HG03135 (cell line): ENCODE results near the gene TMEM17.

Experiments
- ATAC-seq: cut with Tn5 transposase; IDR thresholded peaks from one replicate; pipeline ENCODE4 v1.9.1; 2021; ENCODE audit warnings: mild to moderate bottlenecking, moderate library complexity; ENCODE audit not compliant: unreplicated experiment

The TMEM17 gene

DNA sequence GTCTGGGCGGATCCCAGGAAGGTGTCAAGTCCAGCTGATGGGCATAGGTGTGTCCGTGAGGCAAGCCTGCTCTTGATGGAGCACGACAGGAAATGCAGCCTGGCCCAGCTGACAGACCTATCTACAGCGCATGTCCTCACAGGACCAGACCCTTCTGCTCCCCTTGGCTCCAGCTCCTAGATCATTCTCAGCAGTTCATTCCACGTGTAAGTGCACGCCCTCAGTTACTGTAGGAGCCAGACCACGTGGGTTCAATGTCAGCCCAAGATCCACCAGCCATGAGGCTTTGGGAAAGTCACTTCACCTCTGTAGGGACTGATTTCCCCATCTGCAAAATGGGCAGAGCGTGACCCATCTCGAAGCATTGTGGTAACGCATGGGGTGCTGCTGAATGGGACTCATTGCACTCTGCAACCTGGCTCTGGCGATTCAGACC is 47.8 kb downstream of the TMEM17 start:
- no peak for ATAC-seq

DNA sequence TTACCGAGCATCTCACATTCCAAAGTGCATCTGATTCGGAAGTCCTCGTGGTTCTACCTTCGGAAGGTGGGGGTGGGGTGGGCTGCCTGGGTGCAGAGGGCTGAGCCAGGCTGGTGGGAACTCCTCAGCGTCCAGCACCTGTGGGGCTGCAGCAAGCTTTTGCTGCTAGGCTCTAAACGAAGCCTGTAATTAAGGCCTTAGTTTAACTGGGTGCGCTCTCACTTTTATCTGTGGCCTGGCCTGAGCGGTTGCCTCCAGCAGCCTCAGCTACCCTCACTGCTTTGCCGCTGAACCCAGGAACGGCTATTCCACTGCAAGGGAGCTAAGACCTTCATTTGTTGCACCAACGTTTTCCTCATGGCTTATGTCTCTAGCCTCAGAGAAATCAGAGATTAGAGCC is 48.4 kb downstream of the TMEM17 start:
- no peak for ATAC-seq

DNA sequence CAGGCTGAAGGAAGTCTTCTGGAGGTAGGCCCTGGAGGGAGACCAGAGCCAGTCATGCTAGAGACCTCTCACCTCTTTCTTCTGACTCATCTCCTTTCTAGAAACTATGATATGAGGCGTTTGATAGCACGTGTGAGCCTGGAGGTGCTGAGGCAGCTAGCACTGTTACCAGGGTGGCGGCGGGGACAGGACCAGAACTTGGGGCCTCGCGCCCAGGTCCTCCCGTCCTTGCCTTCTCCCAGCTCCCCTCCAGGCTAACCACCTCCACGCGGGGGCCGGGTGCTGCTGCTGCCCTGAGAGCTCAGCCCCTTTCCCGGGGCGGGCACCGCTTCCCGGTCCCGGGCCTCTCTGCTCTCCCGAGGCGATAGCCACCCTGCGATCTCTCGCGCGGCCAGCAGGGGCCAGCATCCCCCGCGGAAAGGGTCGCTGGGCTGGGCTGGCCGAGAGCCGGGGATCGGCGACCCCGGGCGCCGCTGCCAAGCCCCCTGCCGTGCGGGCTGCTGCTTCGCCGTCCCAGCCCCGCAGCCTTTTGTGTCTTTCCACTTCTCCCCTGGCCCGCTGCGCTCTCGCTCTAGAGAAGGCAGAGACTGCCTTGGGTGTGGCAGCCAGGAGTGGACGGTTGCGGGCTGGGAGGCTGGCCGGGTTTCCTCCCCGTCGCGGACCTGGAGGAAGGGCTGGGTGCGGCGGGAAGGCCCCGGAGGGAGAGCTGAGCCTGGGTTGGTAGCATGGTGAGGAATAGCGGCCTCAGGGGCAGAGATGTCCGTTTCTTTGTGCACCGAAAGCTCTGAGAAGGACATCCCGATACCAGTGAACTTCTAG is 49.1 kb downstream of the TMEM17 start:
- ATAC-seq, result peak; percentile 69

DNA sequence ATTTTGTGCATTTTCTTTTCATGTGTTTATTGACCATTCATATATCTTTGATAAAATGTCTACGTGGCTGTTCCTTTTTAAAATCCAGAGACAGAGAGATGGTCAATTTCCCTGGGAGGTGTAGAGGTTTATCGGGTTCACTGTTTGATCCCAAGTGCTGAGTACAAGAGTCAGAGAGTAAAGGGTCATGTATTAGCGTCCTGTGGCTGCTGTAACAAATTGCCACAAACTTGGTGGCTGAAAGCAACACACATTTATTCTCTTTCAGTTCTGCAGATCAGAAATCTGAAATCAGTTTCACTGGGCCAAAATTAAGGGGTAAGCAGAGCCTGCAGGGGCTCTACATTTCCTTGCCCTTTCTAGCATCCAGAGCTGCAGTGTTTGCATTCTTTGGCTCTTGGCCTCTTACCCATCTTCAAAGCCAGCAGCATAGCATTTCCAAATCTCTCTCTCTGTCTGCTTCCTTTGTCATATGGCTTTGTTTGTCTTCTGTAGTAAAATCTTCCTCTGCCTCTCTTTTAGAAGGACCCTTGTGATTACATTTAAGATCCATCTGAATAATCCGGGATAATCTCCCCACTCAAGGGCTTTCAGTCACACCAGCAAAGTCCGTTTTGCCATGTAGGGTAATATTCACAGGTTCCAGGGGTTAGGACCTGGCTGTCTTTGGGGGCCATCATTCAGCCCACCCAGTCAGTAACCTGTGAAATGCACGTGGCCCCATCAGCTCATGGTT is 49.9 kb downstream of the TMEM17 start:
- ATAC-seq, result no peak

DNA sequence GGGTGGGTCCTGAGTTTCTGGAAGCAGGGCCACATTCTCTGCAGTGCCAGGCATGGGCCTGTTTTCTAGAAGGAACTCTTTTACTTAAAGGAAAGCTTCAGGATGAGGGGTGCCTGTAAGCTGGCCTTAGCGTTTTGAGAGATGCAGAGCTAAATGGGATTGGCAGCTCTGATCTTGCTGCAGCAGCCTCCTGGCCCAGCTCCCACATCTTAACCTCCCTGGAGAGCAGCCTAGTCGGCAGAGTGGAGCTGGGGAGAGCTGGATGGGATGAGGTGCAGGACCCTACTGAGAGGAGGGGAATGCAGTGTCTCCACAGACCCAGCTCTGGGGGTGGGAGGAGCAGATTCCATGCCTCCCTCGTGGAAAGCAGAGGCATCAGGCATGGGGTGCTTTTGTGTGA is 52.0 kb downstream of the TMEM17 start:
- ATAC-seq, result no peak

DNA sequence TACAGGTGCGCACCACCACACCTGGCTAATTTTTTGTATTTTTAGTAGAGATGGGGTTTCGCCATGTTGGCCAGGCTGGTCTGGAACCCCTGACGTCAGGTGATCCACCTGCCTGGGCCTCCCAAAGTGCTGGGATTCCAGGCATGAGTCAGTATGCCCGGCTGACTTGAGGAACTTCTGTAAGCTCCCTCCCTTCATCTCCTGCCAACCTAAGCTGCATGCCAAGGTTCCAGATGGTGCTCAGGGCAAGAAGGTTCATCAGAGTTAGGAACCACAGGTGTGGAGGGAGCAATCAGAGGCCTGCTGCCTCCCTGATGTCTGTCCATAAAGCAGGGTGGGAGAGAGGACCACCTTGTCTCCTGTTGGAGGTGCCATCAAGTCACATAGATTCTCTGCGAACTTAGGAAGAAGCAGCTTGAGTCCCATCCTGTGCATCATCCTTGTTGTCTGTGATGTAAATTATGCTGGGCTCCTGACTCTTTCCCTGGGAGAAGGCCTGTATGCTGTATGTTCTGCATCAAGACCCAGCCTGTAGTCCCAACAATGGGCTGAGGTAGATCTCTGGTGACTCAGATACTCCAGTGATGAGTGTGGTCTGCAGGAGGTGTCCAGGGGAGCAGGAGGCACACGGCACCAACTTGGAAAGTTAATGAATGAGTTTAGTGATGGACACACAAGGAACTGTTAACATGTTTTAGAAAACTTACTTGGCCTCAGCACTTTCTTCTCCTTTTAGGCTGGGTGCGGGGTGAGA is 53.1 kb downstream of the TMEM17 start:
- no peak for ATAC-seq

DNA sequence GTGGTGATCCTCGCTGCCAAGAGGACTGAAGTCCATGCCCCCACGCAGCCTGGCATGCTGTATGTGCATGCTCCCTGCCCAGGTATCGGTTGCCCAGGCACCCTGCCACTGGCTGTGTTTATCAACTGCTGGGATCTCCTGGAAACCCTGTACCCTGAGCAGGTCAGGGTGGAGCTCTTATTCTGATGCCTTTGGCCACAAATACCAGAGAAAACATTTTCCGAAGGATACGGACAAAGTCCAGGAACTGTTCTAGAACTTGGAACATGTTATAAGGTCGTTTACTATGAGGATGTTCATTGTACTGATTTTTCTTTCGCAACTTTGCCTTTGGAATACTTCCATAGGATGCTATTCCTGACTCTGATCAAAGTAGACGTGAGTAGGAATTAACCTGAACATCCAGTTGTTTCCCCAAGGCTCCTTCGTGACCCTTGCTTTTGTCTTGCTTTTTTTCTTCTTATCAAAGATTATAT is 55.2 kb downstream of the TMEM17 start:
- ATAC-seq, result no peak
